Stimulated activated CD4-positive, alpha-beta T cell treated with anti-CD3 and anti-CD28 coated beads, Interleukin-1b, Interleukin-23, amount 100 ng/mL, for 1 hour (primary cell): ENCODE data around the gene E2F2.

Experiments used
- DNase-seq, 2 donors: peaks; one replicate each; pipeline ENCODE4 v3.0.0-alpha.2; 2020; ENCODE audit warnings: low read depth in 2 of 2

E2F2 gene

DNA sequence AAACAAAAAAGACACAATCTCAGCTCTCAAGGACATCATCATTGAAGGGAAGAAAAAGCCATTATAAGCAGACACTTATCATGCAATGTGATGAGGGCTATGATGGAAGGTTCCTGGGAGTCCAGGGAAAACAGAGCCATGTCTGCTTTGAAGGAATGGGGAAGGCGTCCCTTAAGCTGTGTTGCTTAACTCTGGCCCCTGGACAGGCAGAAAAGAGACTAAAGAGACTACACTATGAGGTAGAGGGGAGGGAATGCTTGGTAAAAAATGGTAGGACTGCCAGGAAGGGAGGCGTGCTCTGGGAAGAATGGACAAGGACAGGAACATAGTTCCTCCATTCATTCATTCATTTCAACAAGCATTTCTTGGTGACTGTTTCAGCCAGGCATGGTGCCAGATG, 68.3 kb downstream of the E2F2 start:
- no peak for DNase-seq

DNA sequence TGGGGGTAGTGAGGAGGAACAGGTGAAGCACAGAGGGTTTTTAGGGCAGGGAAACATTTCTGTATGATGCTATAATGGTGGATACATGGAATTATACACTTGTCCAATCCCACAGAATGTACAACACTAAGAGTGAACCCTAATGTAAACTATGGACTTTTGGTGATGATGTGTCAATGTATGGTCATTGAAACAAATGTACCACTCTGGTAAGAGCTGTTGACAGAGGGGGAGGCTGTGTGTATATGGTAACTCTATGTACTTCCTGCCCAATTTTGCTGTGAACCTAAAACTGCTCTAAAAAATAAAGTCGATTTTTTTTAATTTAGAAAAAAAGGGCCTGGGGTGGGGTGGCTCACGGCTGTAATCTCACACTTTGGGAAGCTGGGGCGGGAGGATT, 70.0 kb downstream of the E2F2 start:
- DNase-seq, result no peak

DNA sequence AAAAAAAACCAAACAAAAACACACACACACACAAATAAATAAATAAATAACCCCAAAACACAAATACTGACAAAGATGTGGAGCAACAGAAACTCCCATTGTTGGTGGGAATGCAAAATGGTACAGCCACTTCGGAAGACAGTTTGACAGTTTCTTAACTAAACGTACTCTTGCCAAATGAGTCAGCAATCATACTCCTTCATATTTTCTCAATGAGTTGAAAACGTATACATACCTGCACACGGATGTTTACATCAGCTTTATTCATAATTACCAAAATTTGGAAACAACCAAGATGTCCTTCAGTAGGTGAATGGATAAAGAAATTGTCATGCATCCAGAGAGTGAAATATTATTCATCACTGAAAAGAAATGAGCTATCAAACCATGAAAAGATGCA, 70.5 kb downstream of the E2F2 start:
- no peak for DNase-seq

DNA sequence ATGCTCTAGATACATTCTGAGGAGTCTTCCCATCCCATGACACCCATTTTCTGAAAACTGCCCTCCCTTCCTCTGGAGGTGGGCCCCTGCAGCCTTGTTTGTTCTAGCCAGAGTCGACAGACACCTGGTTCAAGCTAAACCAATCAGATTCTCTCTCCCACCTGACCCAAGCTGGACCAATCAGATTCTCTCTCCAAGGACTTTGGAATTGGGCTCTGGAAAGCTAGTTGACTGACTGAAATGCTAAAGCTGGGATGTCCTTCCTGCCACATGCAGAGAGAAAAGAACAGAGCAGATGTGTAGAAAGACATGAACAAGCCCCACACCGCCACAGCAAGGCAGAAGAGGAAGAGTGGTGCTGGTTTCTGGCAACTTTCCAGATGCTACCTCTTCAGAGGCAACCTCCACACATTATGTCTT, 71.7 kb downstream of the E2F2 start:
- no peak for DNase-seq
